Measurements from ENCODE around the gene CNIH3.

The CNIH3 gene

GRCh38 chr1:224744521-224744920 lies 128.4 kb downstream of the CNIH3 start:
- Histone ChIP-seq H3K27ac (ENCODE audit: low read depth in 2 of 2, low read length in 2 of 2) (no peak overlapping the region), H3K9me3 (ENCODE audit: control insufficient read depth in 2 of 2, low read length in 2 of 2) (no peaks in the 10 kb centered on the region), H3K9ac (ENCODE audit: low read depth in 1 of 2, low read length in 2 of 2) (no peak overlapping the region), H3K27me3 (ENCODE audit: control insufficient read depth in 2 of 2, insufficient read depth in 2 of 2, low read length in 2 of 2) (no peaks in the 10 kb centered on the region), H3K36me3 (ENCODE audit: control insufficient read depth in 2 of 2, insufficient read depth in 2 of 2, low read length in 2 of 2) (no peaks in the 10 kb centered on the region), H3K4me1 (ENCODE audit: control insufficient read depth in 2 of 2, insufficient read depth in 2 of 2, low read length in 2 of 2) (no peaks in the 10 kb centered on the region), H3K4me3 (ENCODE audit: low read length in 2 of 2) (no peak overlapping the region)

GRCh38 chr1:224745394-224745793 lies 129.3 kb downstream of the CNIH3 start:
- Histone ChIP-seq H3K9ac (ENCODE audit: low read depth in 1 of 2, low read length in 2 of 2) (no peak overlapping the region), H3K9me3 (ENCODE audit: control insufficient read depth in 2 of 2, low read length in 2 of 2) (no peaks in the 10 kb centered on the region), H3K4me3 (ENCODE audit: low read length in 2 of 2) (no peak overlapping the region), H3K27me3 (ENCODE audit: control insufficient read depth in 2 of 2, insufficient read depth in 2 of 2, low read length in 2 of 2) (no peaks in the 10 kb centered on the region), H3K36me3 (ENCODE audit: control insufficient read depth in 2 of 2, insufficient read depth in 2 of 2, low read length in 2 of 2) (no peaks in the 10 kb centered on the region), H3K4me1 (ENCODE audit: control insufficient read depth in 2 of 2, insufficient read depth in 2 of 2, low read length in 2 of 2) (no peaks in the 10 kb centered on the region), H3K27ac (ENCODE audit: low read depth in 2 of 2, low read length in 2 of 2) (no peak overlapping the region)

DNA sequence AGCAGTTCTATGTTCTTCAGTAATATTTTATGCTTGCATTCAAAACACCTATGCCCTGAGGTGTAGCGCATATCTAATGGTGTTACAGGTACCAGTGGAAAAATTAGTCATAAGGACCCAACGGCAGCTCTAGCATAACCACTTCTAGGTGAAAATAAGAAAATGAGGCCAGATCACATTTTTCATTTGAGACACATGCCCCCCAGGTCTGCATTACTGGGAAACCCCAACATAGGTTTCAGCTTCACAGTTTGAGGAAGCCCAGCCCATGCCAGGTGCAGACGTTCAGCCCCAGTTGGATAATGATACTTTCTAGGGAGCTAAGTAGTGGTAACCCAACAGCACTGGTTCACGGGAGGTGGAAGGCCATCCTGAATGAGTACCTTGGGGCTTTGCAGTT lies 129.8 kb downstream of the CNIH3 start:
- H3K36me3 ChIP-seq (ENCODE audit: control insufficient read depth in 2 of 2, insufficient read depth in 2 of 2, low read length in 2 of 2), result no peaks in the 10 kb centered on the region
- H3K9ac ChIP-seq (ENCODE audit: low read depth in 1 of 2, low read length in 2 of 2), result no peak overlapping the region
- H3K4me3 ChIP-seq (ENCODE audit: low read length in 2 of 2), result no peak overlapping the region
- H3K9me3 ChIP-seq (ENCODE audit: control insufficient read depth in 2 of 2, low read length in 2 of 2), result no peaks in the 10 kb centered on the region
- H3K27me3 ChIP-seq (ENCODE audit: control insufficient read depth in 2 of 2, insufficient read depth in 2 of 2, low read length in 2 of 2), result no peaks in the 10 kb centered on the region
- no peak overlapping the region for H3K27ac ChIP-seq (ENCODE audit: low read depth in 2 of 2, low read length in 2 of 2)
- H3K4me1 ChIP-seq (ENCODE audit: control insufficient read depth in 2 of 2, insufficient read depth in 2 of 2, low read length in 2 of 2), result no peaks in the 10 kb centered on the region

DNA sequence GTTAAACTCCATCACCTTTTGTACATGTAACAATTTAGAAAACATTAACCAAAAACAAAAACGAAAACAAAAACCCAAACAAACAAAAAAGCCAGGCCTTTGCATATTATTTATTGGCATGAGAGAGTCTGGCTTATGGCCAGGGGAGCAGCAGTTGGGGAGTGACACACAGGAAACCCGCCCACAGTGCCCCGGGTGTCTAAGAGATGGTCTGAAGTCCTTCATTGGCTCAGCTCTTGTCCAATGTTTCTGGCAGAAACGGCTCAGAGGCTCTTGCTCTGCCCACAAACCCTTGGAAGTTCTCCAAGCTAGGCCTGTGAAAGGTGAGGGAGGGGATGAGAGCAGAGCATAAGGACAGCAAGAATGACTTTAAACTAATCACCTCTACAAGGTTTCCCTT lies 131.5 kb downstream of the CNIH3 start:
- H3K27me3 ChIP-seq (ENCODE audit: control insufficient read depth in 2 of 2, insufficient read depth in 2 of 2, low read length in 2 of 2), result no peaks in the 10 kb centered on the region
- no peak overlapping the region for H3K4me3 ChIP-seq (ENCODE audit: low read length in 2 of 2)
- H3K36me3 ChIP-seq (ENCODE audit: control insufficient read depth in 2 of 2, insufficient read depth in 2 of 2, low read length in 2 of 2), result no peaks in the 10 kb centered on the region
- H3K4me1 ChIP-seq (ENCODE audit: control insufficient read depth in 2 of 2, insufficient read depth in 2 of 2, low read length in 2 of 2), result no peaks in the 10 kb centered on the region
- no peak overlapping the region for H3K9ac ChIP-seq (ENCODE audit: low read depth in 1 of 2, low read length in 2 of 2)
- H3K27ac ChIP-seq (ENCODE audit: low read depth in 2 of 2, low read length in 2 of 2), result no peak overlapping the region
- H3K9me3 ChIP-seq (ENCODE audit: control insufficient read depth in 2 of 2, low read length in 2 of 2), result no peaks in the 10 kb centered on the region

- Histone ChIP-seq H3K9ac (ENCODE audit: low read depth in 1 of 2, low read length in 2 of 2) (no peak overlapping the region), H3K4me1 (ENCODE audit: control insufficient read depth in 2 of 2, insufficient read depth in 2 of 2, low read length in 2 of 2) (no peaks in the 10 kb centered on the region), H3K4me3 (ENCODE audit: low read length in 2 of 2) (no peak overlapping the region), H3K36me3 (ENCODE audit: control insufficient read depth in 2 of 2, insufficient read depth in 2 of 2, low read length in 2 of 2) (no peaks in the 10 kb centered on the region), H3K27me3 (ENCODE audit: control insufficient read depth in 2 of 2, insufficient read depth in 2 of 2, low read length in 2 of 2) (no peaks in the 10 kb centered on the region), H3K9me3 (ENCODE audit: control insufficient read depth in 2 of 2, low read length in 2 of 2) (no peaks in the 10 kb centered on the region), H3K27ac (ENCODE audit: low read depth in 2 of 2, low read length in 2 of 2) (no peak overlapping the region)
Observed at GRCh38 chr1:224749916-224750315, 133.8 kb downstream of the CNIH3 start.

- Histone ChIP-seq H3K36me3 (ENCODE audit: control insufficient read depth in 2 of 2, insufficient read depth in 2 of 2, low read length in 2 of 2) (no peaks in the 10 kb centered on the region), H3K27ac (ENCODE audit: low read depth in 2 of 2, low read length in 2 of 2) (no peak overlapping the region), H3K27me3 (ENCODE audit: control insufficient read depth in 2 of 2, insufficient read depth in 2 of 2, low read length in 2 of 2) (no peaks in the 10 kb centered on the region), H3K4me3 (ENCODE audit: low read length in 2 of 2) (no peak overlapping the region), H3K9ac (ENCODE audit: low read depth in 1 of 2, low read length in 2 of 2) (no peak overlapping the region), H3K4me1 (ENCODE audit: control insufficient read depth in 2 of 2, insufficient read depth in 2 of 2, low read length in 2 of 2) (no peaks in the 10 kb centered on the region), H3K9me3 (ENCODE audit: control insufficient read depth in 2 of 2, low read length in 2 of 2) (no peaks in the 10 kb centered on the region)
Observed at GRCh38 chr1:224751624-224752311, 135.7 kb downstream of the CNIH3 start.

- no peak overlapping the region for H3K27ac ChIP-seq (ENCODE audit: low read depth in 2 of 2, low read length in 2 of 2)
- no peak overlapping the region for H3K9ac ChIP-seq (ENCODE audit: low read depth in 1 of 2, low read length in 2 of 2)
- no peaks in the 10 kb centered on the region for H3K27me3 ChIP-seq (ENCODE audit: control insufficient read depth in 2 of 2, insufficient read depth in 2 of 2, low read length in 2 of 2)
- H3K4me1 ChIP-seq (ENCODE audit: control insufficient read depth in 2 of 2, insufficient read depth in 2 of 2, low read length in 2 of 2), result no peaks in the 10 kb centered on the region
- no peaks in the 10 kb centered on the region for H3K36me3 ChIP-seq (ENCODE audit: control insufficient read depth in 2 of 2, insufficient read depth in 2 of 2, low read length in 2 of 2)
- H3K9me3 ChIP-seq (ENCODE audit: control insufficient read depth in 2 of 2, low read length in 2 of 2), result no peaks in the 10 kb centered on the region
- H3K4me3 ChIP-seq (ENCODE audit: low read length in 2 of 2), result no peak overlapping the region
Observed at GRCh38 chr1:224753491-224753890, 137.4 kb downstream of the CNIH3 start.

DNA sequence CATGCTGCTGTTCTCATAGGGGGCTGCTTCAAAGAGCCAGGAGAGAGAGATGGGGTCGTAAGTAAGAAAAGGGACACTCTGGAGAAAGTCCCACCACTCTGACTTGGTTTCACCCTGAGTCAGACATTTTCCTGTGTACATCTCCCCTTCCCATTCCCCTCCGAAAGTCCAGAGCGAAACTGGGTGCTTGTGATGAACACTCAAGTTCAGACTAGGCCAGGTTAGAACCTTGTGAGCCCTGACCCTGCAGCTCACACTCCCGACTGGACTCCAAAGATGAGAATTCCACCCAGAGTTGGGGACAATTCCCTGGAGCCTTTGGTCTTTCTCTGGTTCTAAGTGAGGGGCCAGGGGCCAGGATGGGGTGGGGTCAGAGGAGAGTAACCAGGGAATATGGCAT lies 139.5 kb downstream of the CNIH3 start:
- Histone ChIP-seq H3K9me3 (ENCODE audit: control insufficient read depth in 2 of 2, low read length in 2 of 2) (peaks cover 0 to 2% of the 10 kb centered on the region in 2 donors), H3K27me3 (ENCODE audit: control insufficient read depth in 2 of 2, insufficient read depth in 2 of 2, low read length in 2 of 2) (no peaks in the 10 kb centered on the region), H3K9ac (ENCODE audit: low read depth in 1 of 2, low read length in 2 of 2) (no peak overlapping the region), H3K36me3 (ENCODE audit: control insufficient read depth in 2 of 2, insufficient read depth in 2 of 2, low read length in 2 of 2) (no peaks in the 10 kb centered on the region), H3K4me3 (ENCODE audit: low read length in 2 of 2) (no peak overlapping the region), H3K4me1 (ENCODE audit: control insufficient read depth in 2 of 2, insufficient read depth in 2 of 2, low read length in 2 of 2) (no peaks in the 10 kb centered on the region), H3K27ac (ENCODE audit: low read depth in 2 of 2, low read length in 2 of 2) (no peak overlapping the region)

GRCh38 chr1:224757508-224757907 lies 141.4 kb downstream of the CNIH3 start:
- H3K27me3 ChIP-seq (ENCODE audit: control insufficient read depth in 2 of 2, insufficient read depth in 2 of 2, low read length in 2 of 2), result no peaks in the 10 kb centered on the region
- no peaks in the 10 kb centered on the region for H3K36me3 ChIP-seq (ENCODE audit: control insufficient read depth in 2 of 2, insufficient read depth in 2 of 2, low read length in 2 of 2)
- no peak overlapping the region for H3K9ac ChIP-seq (ENCODE audit: low read depth in 1 of 2, low read length in 2 of 2)
- H3K27ac ChIP-seq (ENCODE audit: low read depth in 2 of 2, low read length in 2 of 2), result no peak overlapping the region
- no peaks in the 10 kb centered on the region for H3K4me1 ChIP-seq (ENCODE audit: control insufficient read depth in 2 of 2, insufficient read depth in 2 of 2, low read length in 2 of 2)
- H3K9me3 ChIP-seq (ENCODE audit: control insufficient read depth in 2 of 2, low read length in 2 of 2), result peaks cover 0 to 2% of the 10 kb centered on the region in 2 donors
- no peak overlapping the region for H3K4me3 ChIP-seq (ENCODE audit: low read length in 2 of 2)

GRCh38 chr1:224759135-224759534 lies 143.0 kb downstream of the CNIH3 start:
- Histone ChIP-seq H3K9ac (ENCODE audit: low read depth in 1 of 2, low read length in 2 of 2) (no peak overlapping the region), H3K4me3 (ENCODE audit: low read length in 2 of 2) (no peak overlapping the region), H3K27ac (ENCODE audit: low read depth in 2 of 2, low read length in 2 of 2) (no peak overlapping the region), H3K27me3 (ENCODE audit: control insufficient read depth in 2 of 2, insufficient read depth in 2 of 2, low read length in 2 of 2) (no peaks in the 10 kb centered on the region), H3K9me3 (ENCODE audit: control insufficient read depth in 2 of 2, low read length in 2 of 2) (peaks cover 0 to 2% of the 10 kb centered on the region in 2 donors), H3K36me3 (ENCODE audit: control insufficient read depth in 2 of 2, insufficient read depth in 2 of 2, low read length in 2 of 2) (no peaks in the 10 kb centered on the region), H3K4me1 (ENCODE audit: control insufficient read depth in 2 of 2, insufficient read depth in 2 of 2, low read length in 2 of 2) (no peaks in the 10 kb centered on the region)

- Histone ChIP-seq H3K27me3 (ENCODE audit: control insufficient read depth in 2 of 2, insufficient read depth in 2 of 2, low read length in 2 of 2) (no peaks in the 10 kb centered on the region), H3K4me1 (ENCODE audit: control insufficient read depth in 2 of 2, insufficient read depth in 2 of 2, low read length in 2 of 2) (no peaks in the 10 kb centered on the region), H3K4me3 (ENCODE audit: low read length in 2 of 2) (no peak overlapping the region), H3K9me3 (ENCODE audit: control insufficient read depth in 2 of 2, low read length in 2 of 2) (peaks cover 0 to 2% of the 10 kb centered on the region in 2 donors), H3K9ac (ENCODE audit: low read depth in 1 of 2, low read length in 2 of 2) (no peak overlapping the region), H3K36me3 (ENCODE audit: control insufficient read depth in 2 of 2, insufficient read depth in 2 of 2, low read length in 2 of 2) (no peaks in the 10 kb centered on the region), H3K27ac (ENCODE audit: low read depth in 2 of 2, low read length in 2 of 2) (no peak overlapping the region)
Observed at GRCh38 chr1:224759681-224760091, 143.6 kb downstream of the CNIH3 start.
